ENCODE results near the gene A3GALT2.

A3GALT2 gene

DNA sequence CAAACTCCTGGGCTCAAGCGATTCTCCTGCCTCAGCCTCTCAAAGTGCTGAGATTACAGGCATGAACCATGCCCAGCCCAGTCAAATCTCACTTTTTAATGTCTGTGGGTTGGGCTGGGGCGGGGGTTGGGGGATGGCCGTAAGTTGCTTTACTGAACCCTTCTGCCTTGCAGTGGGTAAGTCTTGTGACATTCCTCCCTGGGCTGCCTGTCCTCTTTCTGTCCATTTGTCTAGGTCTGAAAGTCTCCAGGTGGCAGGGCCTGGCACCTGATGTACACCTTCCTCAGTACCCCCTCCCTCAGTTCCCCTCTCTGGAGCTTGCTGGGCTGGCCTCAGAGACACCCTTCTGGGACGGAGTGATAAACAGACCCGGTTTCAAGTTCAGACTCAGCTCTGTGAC is 51.3 kb downstream of the A3GALT2 start:
- no peak for DNase-seq

DNA sequence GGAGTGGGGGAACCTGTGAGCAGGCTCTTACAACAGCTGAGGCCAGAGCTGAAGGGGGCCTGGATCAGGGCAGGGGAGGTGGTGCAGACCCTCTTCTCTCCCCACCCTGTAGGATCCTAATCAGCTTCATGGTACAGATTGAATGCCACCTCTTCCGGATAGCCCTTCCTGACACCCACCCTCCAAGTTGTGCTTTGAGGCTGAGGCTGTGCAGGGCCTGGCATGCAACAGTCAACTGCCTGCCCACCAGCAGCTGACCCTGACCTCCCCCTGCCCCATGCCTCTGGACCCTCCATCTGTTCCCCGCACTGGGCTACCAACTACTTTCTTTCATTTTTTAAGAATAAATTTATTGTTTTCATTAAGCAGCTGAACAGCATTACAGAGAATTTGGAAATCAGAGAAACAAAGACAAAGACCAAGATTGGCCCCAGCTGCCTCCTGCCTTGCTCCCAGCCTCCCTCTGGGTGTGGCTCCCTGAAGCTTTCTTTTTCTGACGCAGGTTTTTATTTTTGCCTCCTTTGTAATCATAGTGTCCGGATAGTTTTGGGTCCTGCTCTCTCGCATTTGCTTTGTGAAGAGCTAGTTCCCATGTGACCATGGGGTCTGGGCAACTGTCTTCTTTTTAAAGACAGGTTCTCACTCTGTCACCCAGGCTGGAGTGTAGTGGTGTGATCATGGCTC is 51.8 kb downstream of the A3GALT2 start:
- no peak for DNase-seq

DNA sequence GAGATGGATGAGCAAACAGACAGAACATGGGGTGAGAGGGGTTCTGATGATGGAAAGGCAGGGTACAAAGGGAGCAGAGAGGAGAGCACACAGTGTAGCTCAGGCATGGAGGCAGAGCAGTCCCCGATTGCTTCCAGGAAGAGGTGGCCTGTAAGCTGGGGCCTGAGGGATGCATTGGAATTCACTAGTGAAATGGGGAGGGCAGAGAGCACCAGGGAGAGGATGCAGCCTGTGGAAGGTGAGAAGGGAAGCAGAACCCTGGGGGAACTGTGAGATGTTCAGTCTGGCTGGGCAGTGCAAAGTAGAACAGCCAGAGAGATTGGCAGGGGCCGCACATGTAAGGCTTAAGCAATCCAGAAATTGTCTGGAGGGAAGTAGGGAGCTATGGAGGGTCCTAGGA is 52.4 kb downstream of the A3GALT2 start:
- DNase-seq, result no peak

DNA sequence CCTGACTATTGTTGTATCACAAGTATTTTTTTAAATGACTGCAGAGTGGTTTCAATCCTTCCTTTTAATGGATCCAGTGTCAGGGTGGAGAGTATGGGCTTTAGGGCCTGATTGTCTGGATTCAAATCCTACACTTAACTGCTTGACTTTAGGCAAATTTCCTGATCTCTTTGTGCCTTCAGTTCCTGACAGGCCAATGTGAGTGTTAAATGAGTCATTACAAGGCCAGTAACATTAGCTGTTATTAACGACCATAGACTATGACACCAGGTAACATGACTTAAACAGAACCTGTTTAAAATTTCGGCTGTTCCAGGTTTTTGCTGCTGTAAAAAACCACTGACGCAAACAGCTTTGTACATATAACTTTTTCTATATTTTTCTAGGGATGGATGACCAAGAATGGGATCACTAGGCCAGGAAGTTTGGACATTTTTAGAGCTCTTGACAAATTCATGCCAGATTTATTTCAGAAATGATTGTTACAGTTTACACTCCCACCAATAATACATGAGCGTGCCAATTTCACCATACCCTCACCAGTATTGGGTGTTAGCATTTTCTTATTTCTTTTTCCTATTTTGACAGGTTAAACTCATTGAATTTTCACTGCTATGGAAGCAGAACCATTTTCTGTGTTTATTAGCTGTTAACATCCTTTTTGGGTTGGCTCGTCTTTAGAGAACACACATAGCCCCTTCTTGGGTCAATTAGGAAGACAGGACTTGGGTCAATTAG is 53.3 kb downstream of the A3GALT2 start:
- no peak for DNase-seq

DNA sequence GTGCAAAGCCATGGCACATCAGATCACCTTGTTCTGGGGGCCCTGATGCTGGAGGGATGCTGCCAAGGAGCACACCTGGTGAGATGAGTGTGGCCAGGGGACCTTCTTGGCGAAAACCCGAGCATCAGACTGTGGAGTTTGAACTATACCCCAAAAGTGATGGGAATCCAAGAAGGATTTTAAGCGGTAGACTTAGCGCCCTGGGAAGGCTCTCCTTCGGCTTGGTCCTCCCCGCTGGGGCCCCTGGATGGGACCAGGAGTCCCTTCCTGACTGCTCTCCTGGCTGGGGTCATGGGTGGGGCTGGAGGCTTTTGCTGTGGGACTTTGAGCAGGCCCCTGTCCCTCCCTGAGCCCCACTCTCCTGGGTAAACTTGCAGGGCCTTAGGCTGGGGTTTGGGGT is 54.1 kb downstream of the A3GALT2 start:
- no peak for DNase-seq

DNA sequence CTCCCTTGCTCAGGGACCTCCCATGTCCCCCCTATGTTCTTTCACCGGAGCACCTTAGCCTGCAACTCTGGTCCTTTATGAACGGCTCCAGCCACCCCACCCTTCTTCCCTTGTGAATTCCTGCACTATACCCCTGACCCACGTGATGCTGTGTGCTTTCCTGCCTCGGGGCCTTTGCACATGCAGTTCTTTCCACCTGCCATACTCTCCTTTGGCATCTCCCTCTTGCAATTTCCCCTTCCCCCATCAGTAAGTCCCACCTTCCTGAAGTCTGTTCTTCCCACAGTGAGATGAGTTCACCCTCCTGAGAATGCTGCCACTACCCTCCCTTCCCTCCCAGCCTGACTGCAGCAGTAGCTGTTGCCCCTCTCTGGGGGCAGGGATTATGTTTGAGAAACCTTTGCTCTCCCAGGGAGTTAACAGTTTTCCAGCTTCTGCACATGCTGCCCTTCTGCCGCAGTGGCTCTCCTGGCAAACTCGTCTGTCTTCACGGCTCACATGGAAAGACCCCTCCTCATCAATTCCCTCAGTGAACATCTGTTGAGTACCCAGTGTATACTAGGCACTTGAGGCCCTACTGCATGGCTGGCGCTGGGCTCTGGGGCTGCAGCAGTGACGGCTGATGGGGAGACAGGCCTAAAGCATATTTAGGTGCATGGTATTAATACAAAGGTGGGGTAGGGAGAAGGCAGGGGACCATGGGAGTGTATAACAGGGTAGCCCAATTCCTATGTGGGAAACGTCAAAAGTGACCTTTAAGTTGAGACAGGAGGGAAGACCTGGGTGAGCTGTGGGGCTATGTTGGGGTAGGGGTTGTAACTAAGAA is 54.9 kb downstream of the A3GALT2 start:
- no peak for DNase-seq

DNA sequence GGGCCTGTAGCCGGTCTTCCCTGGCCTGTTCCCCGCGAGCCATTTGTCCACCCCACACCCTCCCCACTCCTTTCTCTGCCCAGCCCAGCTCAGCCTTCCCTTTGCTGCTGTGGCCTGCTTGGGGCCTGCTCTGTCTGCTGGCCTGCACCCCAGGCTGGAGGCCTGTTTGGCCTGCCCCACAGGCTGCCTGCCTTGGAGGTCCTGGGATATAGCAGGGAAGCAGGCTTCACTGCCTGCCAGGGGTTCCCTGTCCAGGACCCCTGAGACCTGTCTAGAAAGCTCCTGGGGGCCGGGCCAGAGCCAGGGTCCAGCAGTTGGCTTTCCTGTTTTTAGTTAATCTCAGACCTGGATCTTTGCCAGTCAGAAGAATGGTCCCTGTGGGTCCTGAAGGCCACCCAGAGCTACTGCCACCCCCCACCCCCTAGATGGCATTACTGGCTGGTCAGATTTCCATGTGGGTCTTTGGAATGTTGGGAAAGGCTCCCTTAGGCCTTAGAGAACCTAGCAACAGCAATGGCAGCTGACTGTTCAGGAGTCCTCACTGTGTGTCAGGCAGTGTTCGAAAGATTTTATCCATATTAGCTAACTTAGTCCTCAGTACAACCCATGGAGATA is 56.9 kb downstream of the A3GALT2 start:
- DNase-seq, result no peak

DNA sequence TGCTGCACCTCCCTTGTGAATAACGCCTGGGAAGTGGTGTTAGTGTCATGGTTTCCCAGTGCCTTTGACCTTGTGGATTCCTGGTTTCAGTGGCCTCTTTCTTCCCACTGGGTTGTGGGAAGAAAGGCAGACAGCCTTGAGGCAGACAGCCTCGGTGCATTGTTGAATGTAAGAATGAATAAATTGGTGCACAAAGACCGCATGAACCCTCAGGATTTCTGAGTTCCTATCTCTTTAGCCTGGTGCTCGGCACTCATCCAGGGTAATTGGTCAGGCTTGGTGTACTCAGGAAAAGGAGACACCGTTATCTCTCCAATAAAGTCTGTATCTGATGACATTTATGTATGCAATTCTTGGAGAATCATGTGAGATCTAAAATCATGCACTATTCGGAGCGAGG is 59.6 kb downstream of the A3GALT2 start:
- no peak for DNase-seq

DNA sequence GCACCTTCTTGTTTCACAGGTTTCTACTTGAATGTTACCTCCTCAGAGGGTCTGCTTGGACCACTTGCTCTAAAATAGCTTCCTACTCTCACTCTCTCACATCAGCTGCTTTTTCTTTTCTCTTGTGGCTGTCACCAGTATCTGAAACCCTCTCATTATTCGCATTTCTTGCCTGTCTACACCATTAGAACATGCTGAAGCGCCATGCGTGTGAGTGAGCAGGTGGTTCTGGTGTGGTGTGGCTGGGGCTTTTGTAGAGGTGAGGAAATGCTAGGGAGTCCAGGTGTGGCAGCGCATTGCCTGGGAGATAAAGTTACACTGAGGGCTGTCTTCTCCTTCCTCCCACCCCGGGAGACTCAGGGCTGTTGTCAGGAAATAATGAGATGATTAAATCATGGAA is 60.5 kb downstream of the A3GALT2 start:
- DNase-seq, result no peak

DNA sequence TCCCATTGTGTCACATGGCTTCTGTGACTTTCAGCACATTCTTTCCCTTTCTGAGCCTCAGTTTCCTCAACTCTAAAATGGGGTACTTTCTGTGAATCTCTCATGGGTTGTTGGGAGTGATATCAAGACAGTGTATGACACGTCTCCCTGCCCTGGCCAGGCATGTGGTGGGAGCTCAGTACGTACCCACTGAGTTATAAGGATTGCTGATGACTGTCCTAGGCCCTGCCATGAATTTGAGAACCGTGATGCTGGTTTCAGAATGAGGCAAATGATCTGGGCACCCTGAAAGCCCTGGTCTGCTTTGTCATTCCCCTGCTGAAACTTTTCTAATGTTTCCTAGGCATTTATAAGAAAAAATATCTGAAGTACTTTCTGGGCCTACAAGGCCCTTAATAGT is 61.0 kb downstream of the A3GALT2 start:
- no peak for DNase-seq

DNA sequence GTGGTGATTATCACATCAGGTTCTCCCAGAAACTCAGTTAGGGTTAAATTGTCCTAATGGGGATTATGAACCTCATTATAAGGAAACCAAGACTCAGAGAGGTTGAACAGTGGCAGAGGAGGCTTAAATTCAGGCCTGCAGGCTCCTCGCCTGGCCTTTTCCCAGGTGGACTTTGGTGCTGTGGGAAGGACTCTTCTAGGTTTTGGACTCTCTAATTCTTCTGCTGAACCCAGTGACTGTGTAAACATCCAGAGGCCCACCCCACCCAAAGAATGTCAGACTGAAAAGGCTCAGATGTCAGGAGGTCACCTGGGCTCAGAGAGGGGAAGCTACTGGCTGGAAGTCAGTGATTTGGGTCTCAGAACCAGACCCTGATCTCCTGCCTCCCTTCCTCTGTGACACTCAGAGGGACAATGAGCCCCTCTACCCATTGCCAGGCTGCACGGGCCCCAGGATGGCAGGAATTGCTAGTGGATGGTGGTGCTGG is 62.1 kb downstream of the A3GALT2 start:
- DNase-seq, result no peak

DNA sequence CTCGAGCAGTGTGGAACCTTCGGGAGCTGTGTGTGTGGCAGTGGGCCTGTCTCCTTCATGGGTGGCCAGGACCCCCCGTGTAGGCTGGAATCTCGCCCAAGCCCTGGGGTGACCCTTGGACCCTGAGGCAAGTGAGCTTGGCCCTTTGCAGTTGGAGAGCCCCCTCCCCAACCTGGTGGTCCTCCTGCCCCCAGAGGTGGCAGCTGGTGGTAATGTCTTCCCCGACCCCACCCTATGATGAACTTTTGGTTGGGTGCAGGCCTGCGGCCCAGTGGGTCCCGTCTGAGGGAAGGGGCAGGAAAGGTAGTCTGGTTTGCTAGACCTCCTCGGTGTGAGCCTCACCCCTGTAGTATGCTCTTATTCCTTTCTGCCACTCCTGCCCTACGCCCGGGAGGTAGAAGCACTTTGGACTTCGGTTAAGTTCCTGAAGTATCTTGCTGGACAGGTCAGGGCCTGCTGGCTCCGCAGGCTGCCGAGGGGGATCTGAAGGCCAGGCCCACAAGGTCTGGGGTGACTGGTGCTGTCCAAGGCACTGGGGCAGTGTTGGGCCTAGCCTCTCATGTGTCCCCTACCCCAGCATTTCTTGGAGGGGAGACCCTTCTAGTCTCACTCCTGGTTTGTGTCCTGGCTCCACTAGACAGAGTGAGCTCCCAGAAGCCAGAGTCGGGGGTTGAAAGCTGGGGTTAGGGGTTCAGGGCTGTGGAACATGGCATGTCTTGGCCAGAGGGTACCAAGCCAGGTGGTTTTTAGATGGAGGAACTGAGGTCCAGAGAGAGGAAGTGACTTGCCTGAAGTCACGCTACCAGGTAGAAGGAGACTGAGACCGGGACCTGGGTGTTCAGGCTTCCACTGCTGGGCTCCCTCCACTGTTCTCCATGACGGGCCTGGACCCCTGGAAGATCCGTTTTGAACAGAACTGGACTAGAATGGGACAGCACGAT is 62.9 kb downstream of the A3GALT2 start:
- DNase-seq, result no peak

DNA sequence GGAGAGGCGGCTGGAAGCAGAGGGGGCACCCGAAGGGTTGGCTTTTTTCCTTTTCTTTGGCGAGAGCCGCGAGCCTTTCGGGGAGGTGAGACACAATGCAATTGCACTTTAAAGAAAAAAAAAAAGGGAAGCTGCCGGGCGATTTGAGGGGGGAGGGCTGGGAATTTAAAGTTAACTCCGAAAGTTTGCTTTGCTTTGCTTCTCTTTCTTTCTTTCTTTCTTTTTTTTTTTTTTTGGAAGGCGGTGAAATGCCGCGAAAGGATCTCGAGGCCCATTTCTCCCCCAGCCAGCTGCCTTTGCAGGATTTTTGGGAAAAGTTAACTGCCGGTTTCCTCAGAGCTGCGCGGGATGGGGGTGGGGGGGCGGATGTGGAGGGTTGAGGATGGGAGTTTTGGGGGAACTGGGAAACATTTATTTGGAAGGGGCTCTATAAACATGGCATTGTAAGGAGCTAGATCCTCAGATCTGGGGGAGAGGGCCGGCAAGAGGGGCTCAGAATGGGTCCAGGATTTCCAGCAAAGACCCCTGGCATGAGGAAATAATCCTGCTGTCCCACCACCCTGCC is 63.6 kb downstream of the A3GALT2 start:
- DNase-seq, result no peak

Measured in NCI-H1417 treated with DMSO at 0.1 percent for 48 hours (cell line).